ENCODE data around the gene CYP4F12. TPM values are rescaled to one million over a fixed set of nuclear protein-coding genes. Genes with fewer than 3 reads are reported as not detected.

The CYP4F12 gene
- total RNA-seq, 3 donors from 2014 or later = not detected

GRCh38 chr19:15714638-15715037 is 41.8 kb downstream of the CYP4F12 start:
- H3K36me3 Mint-ChIP-seq (ENCODE audit: insufficient read depth) = no peaks in the 10 kb centered on the region

GRCh38 chr19:15715642-15716041 is 42.8 kb downstream of the CYP4F12 start:
- ATAC-seq = no peak
- no peaks in the 10 kb centered on the region for H3K9me3 Mint-ChIP-seq
- peaks cover 19% of the 10 kb centered on the region for H3K27me3 Mint-ChIP-seq (ENCODE audit: low read depth)

More at GRCh38 chr19:15714638-15715037, 41.8 kb downstream of the CYP4F12 start:
- ATAC-seq = no peak
- DNase-seq = no peak
- Mint-ChIP-seq H3K9me3 (no peaks in the 10 kb centered on the region), H3K4me1 (ENCODE audit: low read depth) (no peaks in the 10 kb centered on the region), H3K4me3 (no peak overlapping the region), H3K27me3 (ENCODE audit: low read depth) (peaks cover 16% of the 10 kb centered on the region)

DNA sequence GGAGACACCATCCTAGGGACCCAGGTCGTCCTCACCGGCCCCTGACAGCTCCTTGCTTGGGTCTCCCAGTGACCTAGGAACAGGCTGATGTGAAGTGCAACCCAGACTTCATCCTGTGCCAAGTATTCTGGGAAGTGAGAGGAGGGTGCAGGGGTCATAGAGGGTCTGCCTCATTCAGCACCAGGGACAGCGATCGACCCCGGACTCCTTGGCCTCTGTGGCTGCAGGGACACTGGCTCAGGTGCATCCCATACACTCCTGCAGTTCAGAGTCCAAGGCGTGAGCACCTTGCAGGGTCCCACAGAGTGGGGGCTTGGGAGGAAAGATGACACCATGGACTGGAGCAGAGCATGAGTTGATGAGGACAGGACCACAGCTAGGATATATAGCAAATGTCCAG is 44.9 kb downstream of the CYP4F12 start:
- ATAC-seq = no peak
- H3K4me3 Mint-ChIP-seq = no peak overlapping the region
- H3K27me3 Mint-ChIP-seq (ENCODE audit: low read depth) = peaks cover 35% of the 10 kb centered on the region
- H3K9me3 Mint-ChIP-seq = no peaks in the 10 kb centered on the region
- no peaks in the 10 kb centered on the region for H3K4me1 Mint-ChIP-seq (ENCODE audit: low read depth)
- DNase-seq = no peak
- no peaks in the 10 kb centered on the region for H3K36me3 Mint-ChIP-seq (ENCODE audit: insufficient read depth)

More at GRCh38 chr19:15715642-15716041, 42.8 kb downstream of the CYP4F12 start:
- no peaks in the 10 kb centered on the region for H3K36me3 Mint-ChIP-seq (ENCODE audit: insufficient read depth)
- no peak for DNase-seq
- H3K4me1 Mint-ChIP-seq (ENCODE audit: low read depth) = no peaks in the 10 kb centered on the region
- H3K4me3 Mint-ChIP-seq = no peak overlapping the region

DNA sequence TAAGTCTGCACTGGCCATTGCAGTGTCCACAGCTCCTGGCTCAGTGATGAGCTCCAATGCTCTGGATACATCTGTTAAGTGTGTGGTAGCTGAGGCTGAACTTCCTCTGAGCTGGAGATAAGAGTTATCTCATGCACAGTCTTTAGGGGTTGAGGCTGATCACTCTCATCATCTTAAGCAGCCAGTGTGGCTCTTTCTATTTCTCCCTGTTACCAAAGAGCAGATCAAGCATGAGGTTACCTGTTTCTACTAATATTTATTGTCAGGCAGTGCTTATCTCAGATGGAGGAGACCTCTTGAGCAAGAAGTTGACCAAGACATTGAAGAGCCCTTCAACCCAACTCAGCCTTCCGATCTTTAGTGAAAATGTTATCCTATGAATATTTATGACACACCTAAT is 48.4 kb downstream of the CYP4F12 start:
- ATAC-seq = no peak
- no peak overlapping the region for H3K4me3 Mint-ChIP-seq
- no peaks in the 10 kb centered on the region for H3K36me3 Mint-ChIP-seq (ENCODE audit: insufficient read depth)
- H3K27me3 Mint-ChIP-seq (ENCODE audit: low read depth) = peaks cover 48% of the 10 kb centered on the region
- H3K9me3 Mint-ChIP-seq = no peaks in the 10 kb centered on the region
- no peaks in the 10 kb centered on the region for H3K4me1 Mint-ChIP-seq (ENCODE audit: low read depth)
- no peak for DNase-seq

GRCh38 chr19:15722956-15723355 is 50.1 kb downstream of the CYP4F12 start:
- ATAC-seq (no peak), DNase-seq (no peak)
- peaks cover 57% of the 10 kb centered on the region for H3K27me3 Mint-ChIP-seq (ENCODE audit: low read depth)
- H3K36me3 Mint-ChIP-seq (ENCODE audit: insufficient read depth) = no peaks in the 10 kb centered on the region
- no peak overlapping the region for H3K4me3 Mint-ChIP-seq
- no peaks in the 10 kb centered on the region for H3K9me3 Mint-ChIP-seq
- H3K4me1 Mint-ChIP-seq (ENCODE audit: low read depth) = no peaks in the 10 kb centered on the region

GRCh38 chr19:15727724-15728123 is 54.8 kb downstream of the CYP4F12 start, which contains the start of gene OR10H2:
TSS of gene OR10H2 (plus strand) at chr19:15728024. CDS start at chr19:15728044, 20 bp downstream.
- peaks cover 43% of the 10 kb centered on the region for H3K27me3 Mint-ChIP-seq (ENCODE audit: low read depth)

GRCh38 chr19:15730538-15730937 is 57.7 kb downstream of the CYP4F12 start:
- H3K27me3 Mint-ChIP-seq (ENCODE audit: low read depth) = peaks cover 28% of the 10 kb centered on the region
- DNase-seq (no peak), ATAC-seq (no peak)
- no peaks in the 10 kb centered on the region for H3K36me3 Mint-ChIP-seq (ENCODE audit: insufficient read depth)
- no peak overlapping the region for H3K4me3 Mint-ChIP-seq
- H3K9me3 Mint-ChIP-seq = no peaks in the 10 kb centered on the region
- H3K4me1 Mint-ChIP-seq (ENCODE audit: low read depth) = no peaks in the 10 kb centered on the region

More at GRCh38 chr19:15727724-15728123, 54.8 kb downstream of the CYP4F12 start, which contains the start of gene OR10H2:
- no peaks in the 10 kb centered on the region for H3K36me3 Mint-ChIP-seq (ENCODE audit: insufficient read depth)
- no peaks in the 10 kb centered on the region for H3K9me3 Mint-ChIP-seq
- ATAC-seq (no peak), DNase-seq (no peak)
- no peaks in the 10 kb centered on the region for H3K4me1 Mint-ChIP-seq (ENCODE audit: low read depth)
- no peak within 1 kb of the TSS for H3K4me3 Mint-ChIP-seq

DNA sequence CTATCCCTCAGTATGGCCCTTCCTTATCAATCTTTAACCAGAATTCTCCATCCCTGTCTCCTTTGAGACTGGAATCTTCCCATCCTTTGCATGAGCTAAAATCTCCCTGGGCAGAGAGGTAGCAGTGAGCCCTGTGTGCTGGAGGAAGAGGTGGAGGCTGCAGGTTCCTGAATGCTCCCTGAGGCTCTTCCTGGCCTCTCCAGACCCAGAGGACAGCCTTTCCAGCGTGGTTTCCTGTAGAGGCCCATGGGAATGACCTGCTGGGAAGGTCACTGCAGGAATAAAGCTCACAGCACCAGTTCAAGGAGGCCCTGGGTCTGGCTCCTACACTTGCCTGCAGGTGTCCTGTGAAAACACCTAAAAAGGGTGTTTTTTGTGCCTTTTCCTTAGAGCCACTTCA is 59.5 kb downstream of the CYP4F12 start:
- Mint-ChIP-seq H3K27me3 (ENCODE audit: low read depth) (peaks cover 11% of the 10 kb centered on the region), H3K4me1 (ENCODE audit: low read depth) (no peaks in the 10 kb centered on the region), H3K36me3 (ENCODE audit: insufficient read depth) (no peaks in the 10 kb centered on the region), H3K4me3 (no peak overlapping the region), H3K9me3 (no peaks in the 10 kb centered on the region)
- ATAC-seq (no peak), DNase-seq (no peak)

DNA sequence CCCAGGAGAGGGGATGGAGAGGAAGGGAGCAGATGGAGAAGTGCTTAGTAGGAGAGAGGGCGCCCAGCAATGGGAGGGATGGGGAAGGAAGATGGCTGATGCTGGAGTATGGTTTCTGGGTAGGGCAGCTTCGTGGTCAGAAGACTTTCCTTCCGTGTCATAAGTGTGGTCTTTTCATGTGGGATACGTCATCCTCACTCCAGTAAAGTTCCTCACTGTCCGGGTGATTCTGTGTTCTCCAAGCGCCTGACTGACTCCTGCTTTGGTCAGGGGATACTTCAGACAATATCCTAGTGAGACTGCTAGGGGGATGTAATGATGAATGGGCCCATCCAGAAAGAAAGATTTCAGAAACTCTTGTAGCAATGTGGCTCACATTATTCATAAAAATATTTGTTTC is 61.0 kb downstream of the CYP4F12 start:
- Mint-ChIP-seq H3K27me3 (ENCODE audit: low read depth) (no peaks in the 10 kb centered on the region), H3K4me3 (no peak overlapping the region), H3K9me3 (no peaks in the 10 kb centered on the region), H3K36me3 (ENCODE audit: insufficient read depth) (no peaks in the 10 kb centered on the region), H3K4me1 (ENCODE audit: low read depth) (no peaks in the 10 kb centered on the region)
- no peak for DNase-seq
- no peak for ATAC-seq

DNA sequence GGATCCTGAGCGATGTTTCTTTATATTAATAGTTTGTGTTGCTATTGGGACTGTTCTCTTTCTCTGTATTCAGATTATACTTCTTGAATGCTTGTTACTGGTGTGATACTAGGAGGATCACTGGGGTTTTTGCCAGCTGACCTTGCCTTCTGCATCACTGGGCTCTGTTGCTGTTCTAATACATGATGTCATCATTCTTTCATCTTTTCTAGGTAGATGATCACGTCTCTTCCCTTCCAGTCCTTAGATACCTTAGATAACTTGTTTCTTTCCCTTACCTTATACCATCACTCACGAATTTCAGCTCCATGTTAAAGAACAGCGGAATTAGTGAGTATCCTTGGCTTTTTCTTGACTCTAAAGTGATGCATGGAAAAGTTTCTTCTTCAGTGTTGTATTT is 64.8 kb downstream of the CYP4F12 start, which contains the start of gene OR10H3:
Gene OR10H3 (plus strand): TSS at position 264 of the 400 bp plus-strand sequence. CDS start 3,408 bp downstream, outside the sequence.
- ATAC-seq (no peak), DNase-seq (no peak)
- Mint-ChIP-seq H3K9me3 (peaks cover 13% of the 10 kb centered on the region), H3K4me3 (no peak within 1 kb of the TSS), H3K27me3 (ENCODE audit: low read depth) (peaks cover 8% of the 10 kb centered on the region), H3K36me3 (ENCODE audit: insufficient read depth) (peaks cover 2% of the 10 kb centered on the region), H3K4me1 (ENCODE audit: low read depth) (no peaks in the 10 kb centered on the region)

- peaks cover 13% of the 10 kb centered on the region for H3K9me3 Mint-ChIP-seq
- H3K4me3 Mint-ChIP-seq = no peak overlapping the region
- H3K36me3 Mint-ChIP-seq (ENCODE audit: insufficient read depth) = peaks cover 2% of the 10 kb centered on the region
- peaks cover 24% of the 10 kb centered on the region for H3K27me3 Mint-ChIP-seq (ENCODE audit: low read depth)
- no peaks in the 10 kb centered on the region for H3K4me1 Mint-ChIP-seq (ENCODE audit: low read depth)
- ATAC-seq (no peak), DNase-seq (no peak)
Observed at GRCh38 chr19:15740785-15741184, 67.9 kb downstream of the CYP4F12 start.

Other genes starting within 250 kb of the CYP4F12 start
- 10 to 100 TPM; 50.5 to 54.4 (median 53.8) TPM for gene WIZ, start 223.1 kb upstream of the CYP4F12 start, total RNA-seq
- 100 to 1,000 TPM in 2 of 3 donors, 10 to 100 TPM in 1; 91.0 to 112 (median 106) TPM for gene RASAL3, start 208.5 kb upstream of the CYP4F12 start, total RNA-seq
- gene PGLYRP2, start 193.6 kb upstream of the CYP4F12 start, total RNA-seq = under 1 TPM in 1 of 3 donors, not detected in 2; 0.08 TPM
- gene CYP4F22, start 164.6 kb upstream of the CYP4F12 start, total RNA-seq = under 1 TPM; 0.57 to 0.82 (median 0.78) TPM
- gene CYP4F8, start 57.9 kb upstream of the CYP4F12 start, total RNA-seq = not detected
- gene CYP4F3, start 32.2 kb upstream of the CYP4F12 start, total RNA-seq = under 1 TPM in 2 of 3 donors, not detected in 1; 0.08 to 0.18 TPM
- gene OR10H2, start 54.9 kb downstream of the CYP4F12 start, total RNA-seq = not detected
- gene OR10H3, start 64.9 kb downstream of the CYP4F12 start, total RNA-seq = not detected
- not detected for gene OR10H5, start 114.6 kb downstream of the CYP4F12 start, total RNA-seq
- gene OR10H1, start 142.6 kb downstream of the CYP4F12 start, total RNA-seq = under 1 TPM in 1 of 3 donors, not detected in 2; 0.05 TPM
- gene CYP4F2, start 225.0 kb downstream of the CYP4F12 start, total RNA-seq = not detected